Mammary epithelial cell (primary cell): ENCODE results near the gene CTIF.

Source experiments
- CTCF ChIP-seq, 2 donors: IDR thresholded peaks in 1 of 2; conservative IDR thresholded peaks in 1 of 2; 2 replicates each; pipeline ENCODE4 v1.5.1; 2011 to 2012; ENCODE audit warnings: inconsistent platforms in 2 of 2, low read length in 2 of 2, mild to moderate bottlenecking in 2 of 2, control low read depth in 1 of 2, low read depth in 1 of 2; ENCODE audit not compliant: insufficient read depth in 1 of 2; ENCODE audit errors: extremely low read depth in 1 of 2
- EZH2 ChIP-seq: IDR thresholded peaks from 2 replicates; pipeline ENCODE4 v1.6.1; 2012; ENCODE audit warnings: low read length, inconsistent platforms, borderline replicate concordance

- TF ChIP-seq EZH2 = no peak
- TF ChIP-seq CTCF (conservative IDR thresholded peaks at IDR 0.05 in 1 of 2, IDR thresholded peaks at IDR 0.05 in 1 of 2; ENCODE audit: extremely low read depth in 1 of 2, insufficient read depth in 1 of 2, low read depth in 1 of 2, low read length in 2 of 2) = no peak
Measured at GRCh38 chr18:48887294-48887904, 348.6 kb downstream of the CTIF start.
